ENCODE data around the gene MIS18A. TPM values are rescaled to one million over a fixed set of nuclear protein-coding genes. Genes with fewer than 3 reads are reported as not detected.

Gene MIS18A
- total RNA-seq, 1 experiment from 2014 or later = 55.9 TPM

GRCh38 chr21:32312976-32313375 lies 34.1 kb upstream of the MIS18A start:
- Mint-ChIP-seq H3K9me3 (no peaks in the 10 kb centered on the region), H3K36me3 (peaks cover 41% of the 10 kb centered on the region), H3K4me1 (no peaks in the 10 kb centered on the region), H3K4me3 (no peak overlapping the region), H3K27ac (no peak overlapping the region; the same call in 1 of the 2 replicates), H3K27me3 (ENCODE audit: low read depth) (no peaks in the 10 kb centered on the region)
- no peak for TF ChIP-seq JAZF1 (CRISPR knock-in tag; IDR thresholded peaks at IDR 0.05)
- no peak for TF ChIP-seq ZNF671 (CRISPR knock-in tag; IDR thresholded peaks at IDR 0.05)
- TF ChIP-seq ZNF396 (CRISPR knock-in tag; IDR thresholded peaks at IDR 0.05; ENCODE audit: borderline replicate concordance) = no peak
- no peak for TF ChIP-seq SMAD4 (CRISPR knock-in tag; IDR thresholded peaks at IDR 0.05)
- TF ChIP-seq IRF2 (CRISPR knock-in tag; IDR thresholded peaks at IDR 0.05; ENCODE audit: borderline replicate concordance, low read depth) = no peak
- no peak for TF ChIP-seq JUN (CRISPR knock-in tag; IDR thresholded peaks at IDR 0.05)
- TF ChIP-seq NFE2L1 (CRISPR knock-in tag; IDR thresholded peaks at IDR 0.05) = no peak
- no peak for TF ChIP-seq ZNF263 (CRISPR knock-in tag; IDR thresholded peaks at IDR 0.05; ENCODE audit: low read depth)
- no peak for TF ChIP-seq PRDM15 (CRISPR knock-in tag; IDR thresholded peaks at IDR 0.05)
- no peak for TF ChIP-seq SP1 (CRISPR knock-in tag; conservative IDR thresholded peaks at IDR 0.05)
- TF ChIP-seq ATF1 (CRISPR knock-in tag; IDR thresholded peaks at IDR 0.05) = no peak
- no peak for TF ChIP-seq CREB1 (CRISPR knock-in tag; IDR thresholded peaks at IDR 0.05)
- TF ChIP-seq OVOL2 (CRISPR knock-in tag; IDR thresholded peaks at IDR 0.05; ENCODE audit: borderline replicate concordance) = no peak
- TF ChIP-seq AR (CRISPR knock-in tag; IDR thresholded peaks at IDR 0.05) = no peak
- no peak for TF ChIP-seq E2F4 (CRISPR knock-in tag; IDR thresholded peaks at IDR 0.05; ENCODE audit: borderline replicate concordance, low read depth)
- no peak for TF ChIP-seq ERG (CRISPR knock-in tag; IDR thresholded peaks at IDR 0.05)
- TF ChIP-seq TP53 (CRISPR knock-in tag; IDR thresholded peaks at IDR 0.05) = no peak
- TF ChIP-seq ZNF423 (CRISPR knock-in tag; IDR thresholded peaks at IDR 0.05) = no peak
- TF ChIP-seq ETV6 (CRISPR knock-in tag; IDR thresholded peaks at IDR 0.05) = no peak
- ChIA-PET POLR2A (no interaction called here), CTCF (interaction anchor here (0.7 to 0.8 kb wide), 2 partner anchors 265 to 447 kb away, joined by 3 read pairs; no protein-coding TSS in a partner anchor)
- no peak for ATAC-seq
- DNase-seq (ENCODE audit: low spot score) = no peak

GRCh38 chr21:32312326-32312725 lies 33.5 kb upstream of the MIS18A start:
- ATAC-seq (no peak), DNase-seq (ENCODE audit: low spot score) (no peak)
- Mint-ChIP-seq H3K27me3 (ENCODE audit: low read depth) (no peaks in the 10 kb centered on the region), H3K4me1 (no peaks in the 10 kb centered on the region), H3K9me3 (no peaks in the 10 kb centered on the region), H3K4me3 (no peak overlapping the region), H3K36me3 (peaks cover 36% of the 10 kb centered on the region), H3K27ac (no peak overlapping the region)
- CTCF ChIA-PET = interaction anchor here (0.8 kb wide), 1 partner anchor 266 kb away, joined by 3 read pairs; no protein-coding TSS in a partner anchor
- POLR2A ChIA-PET = no interaction called here
- TF ChIP-seq ZNF416 (CRISPR knock-in tag; IDR thresholded peaks at IDR 0.05) (no peak), ESRRA (CRISPR knock-in tag; IDR thresholded peaks at IDR 0.05; ENCODE audit: borderline replicate concordance) (no peak), MLX (CRISPR knock-in tag; IDR thresholded peaks at IDR 0.05) (no peak), AFF4 (CRISPR knock-in tag; IDR thresholded peaks at IDR 0.05; ENCODE audit: borderline replicate concordance) (no peak), ATF3 (CRISPR knock-in tag; conservative IDR thresholded peaks at IDR 0.05) (no peak)

Data from WTC11 (cell line).